Measurements from ENCODE around the gene ST6GALNAC6.
A peak's percentile ranks its signal among the peaks of the same experiment; 100 is the strongest.

The ST6GALNAC6 gene

GRCh38 chr9:127931092-127931881 lies 31.9 kb upstream of the ST6GALNAC6 start:
- DNase-seq = no peak

- DNase-seq = peak; percentile 69 to 89 (median 78)
Measured at GRCh38 chr9:127930231-127931091, 31.1 kb upstream of the ST6GALNAC6 start, which contains the start of gene PIP5KL1. Gene PIP5KL1, minus strand, starts transcription at chr9:127930777. Its CDS starts 25 bp downstream, at chr9:127930752.

DNA sequence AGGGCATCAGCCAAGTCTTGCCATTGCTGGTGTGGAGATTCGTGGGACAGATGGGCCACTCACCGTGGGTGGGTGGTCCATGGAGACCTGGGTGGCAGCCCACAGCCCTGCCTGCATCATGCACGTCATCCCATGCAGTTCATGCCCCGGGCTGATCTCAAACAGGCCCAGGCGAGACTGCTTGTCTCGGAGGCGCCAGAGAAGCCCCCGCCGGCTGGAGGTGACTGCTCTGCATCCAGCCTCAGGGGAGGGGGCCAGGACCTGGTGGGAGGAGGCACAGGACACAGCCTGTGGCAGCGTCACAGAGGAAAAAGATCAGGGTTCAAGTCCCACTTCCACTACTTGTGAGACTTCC lies 30.2 kb upstream of the ST6GALNAC6 start:
- DNase-seq = no peak

DNA sequence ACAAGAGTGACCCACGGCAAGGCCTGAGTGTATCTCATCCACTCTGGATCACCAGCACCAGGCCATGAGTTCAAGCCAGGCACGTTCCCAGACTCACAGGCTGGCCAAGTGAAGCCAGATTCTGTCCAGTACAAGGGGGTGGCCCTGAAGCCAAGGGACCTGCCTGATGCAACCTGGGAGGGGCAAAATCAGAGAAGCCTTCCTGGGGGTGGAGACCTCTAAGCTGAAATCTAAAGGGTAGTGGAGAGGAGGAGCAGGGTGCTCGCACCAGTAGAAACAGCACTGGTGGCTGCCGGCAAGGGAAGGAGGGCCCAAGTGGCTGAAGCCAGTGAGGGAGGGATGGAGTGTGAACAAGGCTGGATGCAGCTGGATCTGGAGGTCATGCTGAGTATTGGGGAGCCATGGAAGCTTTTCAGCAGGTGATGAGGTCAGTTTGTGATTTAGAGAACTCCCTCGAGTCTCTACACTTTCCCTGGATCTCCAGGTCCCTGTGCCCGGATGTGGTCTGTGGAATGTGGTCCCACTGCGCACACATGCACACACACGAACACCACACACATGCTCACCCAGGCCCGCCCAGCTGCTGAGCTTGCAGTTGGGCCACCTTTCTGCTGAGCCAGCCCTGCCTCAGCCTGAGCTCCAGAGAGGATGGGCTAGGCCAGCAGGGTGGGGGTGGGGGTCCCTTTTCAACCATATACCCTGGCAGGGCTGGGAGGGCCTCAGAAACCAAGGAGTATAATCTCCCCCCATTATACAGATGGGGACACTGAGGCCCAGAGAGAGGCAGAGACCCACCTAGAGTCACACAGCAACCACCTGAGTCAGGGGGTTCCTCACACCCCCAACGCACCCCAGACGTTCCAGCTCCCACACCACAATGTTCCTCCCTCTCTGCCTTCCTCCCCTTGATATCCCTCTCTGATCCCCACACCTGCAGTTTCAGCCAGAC lies 29.5 kb upstream of the ST6GALNAC6 start:
- DNase-seq = no peak

DNA sequence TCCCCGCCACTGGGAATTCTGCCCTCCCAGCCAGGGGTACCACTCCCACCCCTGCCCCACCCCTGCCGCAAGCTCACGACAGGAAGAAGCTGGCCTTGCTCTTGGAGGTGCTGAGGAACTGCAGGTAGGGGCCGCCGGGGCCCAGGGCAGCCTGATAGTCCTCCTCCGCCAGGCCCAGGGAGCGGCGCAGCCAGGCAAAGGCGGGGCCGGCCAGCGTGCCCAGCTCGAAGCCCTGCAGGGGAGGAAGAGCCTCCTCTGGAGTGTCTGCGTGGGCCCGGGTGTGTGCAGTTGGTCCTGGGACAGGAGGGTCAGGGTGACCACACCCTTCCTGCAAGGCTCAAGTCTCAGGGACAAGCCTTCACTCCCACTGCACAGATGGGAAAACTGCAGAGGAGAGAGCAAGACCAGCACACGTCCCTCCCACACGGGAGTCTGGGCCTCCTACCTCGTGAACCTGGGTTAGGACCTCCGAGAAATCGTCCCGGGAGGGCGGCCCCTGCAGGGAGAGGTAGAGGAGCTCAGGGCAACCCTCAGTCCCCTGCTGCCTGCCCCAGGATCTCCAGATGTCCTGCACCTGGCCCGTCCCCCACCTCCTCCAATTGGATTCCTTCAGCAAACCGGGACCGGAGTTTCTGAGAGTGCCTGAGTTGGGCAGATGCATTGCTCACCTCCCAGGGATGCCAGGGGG lies 28.7 kb upstream of the ST6GALNAC6 start:
- DNase-seq = peak in 3 of 4 experiments; percentile 30 to 70 (median 60)

- DNase-seq = no peak
Measured at GRCh38 chr9:127927201-127927987, 28.0 kb upstream of the ST6GALNAC6 start.

DNA sequence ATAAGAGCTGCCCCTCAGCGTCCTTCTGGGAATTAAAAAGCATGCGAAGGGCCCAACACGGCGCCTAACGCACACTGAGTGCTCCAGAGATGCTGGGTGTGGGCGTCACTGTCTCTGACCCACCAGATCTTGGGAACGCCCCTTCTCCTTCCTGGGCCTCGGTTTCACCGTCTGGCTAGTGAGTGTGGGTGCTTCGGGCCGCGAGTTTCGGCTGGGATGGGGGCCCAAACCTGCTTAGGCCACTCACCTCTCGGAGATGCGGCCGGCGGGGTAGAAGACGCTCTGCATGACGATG lies 27.4 kb upstream of the ST6GALNAC6 start:
- peak in 1 of 4 experiments; percentile 20 for DNase-seq

DNA sequence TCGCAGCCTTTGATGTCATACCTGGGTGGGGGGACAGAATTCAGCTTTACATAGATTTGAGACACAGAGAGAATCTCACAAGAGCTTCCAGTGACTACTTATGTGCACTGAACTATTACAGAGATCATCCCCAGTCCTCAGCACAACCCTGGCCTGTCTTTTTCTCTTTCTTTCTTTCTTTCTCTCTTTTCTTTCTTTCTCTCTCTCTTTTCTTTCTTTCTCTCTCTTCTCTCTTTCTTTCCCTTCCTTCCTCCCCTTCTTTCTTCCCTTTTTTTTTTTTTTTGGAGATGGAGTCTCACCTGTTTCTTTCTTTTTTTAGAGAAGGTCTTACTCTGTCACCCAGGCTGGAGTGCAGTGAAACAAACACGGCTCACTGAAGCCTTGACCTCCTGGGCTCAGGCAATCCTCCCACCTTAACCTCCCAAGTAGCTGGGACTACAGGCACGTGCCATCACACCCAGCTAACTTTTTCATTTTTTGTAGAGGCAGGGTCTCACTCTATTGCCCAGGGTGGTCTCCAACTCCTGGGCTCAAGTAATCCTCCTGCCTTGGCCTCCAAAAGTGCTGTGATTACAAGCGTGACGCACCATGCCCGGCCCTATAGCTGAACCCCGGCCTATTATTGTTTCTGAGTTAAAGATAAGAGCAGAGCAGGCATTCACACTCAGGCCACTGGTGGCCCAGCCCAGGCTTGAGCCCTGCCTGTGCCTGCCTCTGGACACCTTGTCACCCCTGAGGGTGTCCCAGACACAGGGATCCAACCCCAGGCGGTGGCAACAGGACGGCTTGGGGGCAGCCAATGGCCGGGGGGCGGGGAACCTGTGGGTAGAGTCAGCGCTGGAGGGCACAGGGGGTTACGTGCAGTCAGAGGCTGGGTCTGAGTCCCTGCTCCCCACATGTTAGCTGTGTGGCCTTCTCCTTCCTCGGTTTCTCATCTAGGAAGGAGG lies 26.8 kb upstream of the ST6GALNAC6 start:
- DNase-seq = no peak

DNA sequence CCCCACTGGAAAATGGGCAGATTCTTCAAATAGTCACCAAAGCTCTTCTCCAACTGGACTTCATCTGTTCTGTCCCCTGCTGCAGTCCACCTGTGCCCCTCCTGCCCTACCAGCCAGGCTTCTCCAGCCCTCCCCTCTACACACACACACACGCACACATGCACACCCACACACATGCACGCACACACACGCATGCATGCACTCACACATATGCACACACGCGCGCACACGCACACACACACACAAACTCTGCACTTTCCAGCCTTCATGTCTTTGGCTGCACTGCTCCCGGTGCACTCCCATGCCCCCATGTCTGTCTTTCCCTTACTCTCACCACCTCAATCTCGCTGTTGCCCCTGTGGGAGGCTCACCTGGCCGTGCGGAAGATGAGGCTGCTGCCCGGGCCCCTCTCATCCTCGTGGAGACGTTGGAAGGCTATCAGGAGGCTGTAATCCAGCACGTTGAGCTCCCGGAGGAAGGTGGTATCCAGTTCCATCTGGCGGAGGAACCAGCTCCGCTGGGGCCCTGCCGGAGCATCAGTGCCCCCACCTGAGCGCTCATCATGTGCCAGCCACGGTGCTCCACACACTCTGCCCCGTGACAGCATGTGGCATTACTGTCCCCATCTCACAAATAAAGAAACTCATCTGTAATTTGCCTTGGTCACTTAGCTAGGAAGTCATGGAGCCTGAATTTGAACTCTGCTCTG lies 25.5 kb upstream of the ST6GALNAC6 start:
- no peak for DNase-seq

DNA sequence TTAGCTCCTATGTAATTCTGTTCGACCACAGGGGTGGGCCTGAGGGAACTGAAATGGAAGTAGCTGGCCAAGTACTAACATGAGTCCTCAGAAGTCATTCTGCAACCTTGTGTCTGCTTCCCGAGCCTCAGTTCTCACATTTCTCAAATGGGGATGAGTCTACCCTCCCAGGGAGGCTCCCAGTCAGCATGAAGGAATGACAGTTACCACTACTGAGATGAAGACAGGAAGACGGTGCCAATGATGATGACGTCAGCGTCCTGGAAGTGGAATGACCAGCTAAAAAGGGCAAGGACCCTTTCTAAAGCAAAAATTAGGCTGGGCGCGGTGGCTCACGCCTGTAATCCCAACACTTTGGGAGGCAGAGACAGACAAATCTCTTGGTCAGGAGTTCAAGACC lies 24.4 kb upstream of the ST6GALNAC6 start:
- no peak for DNase-seq

DNA sequence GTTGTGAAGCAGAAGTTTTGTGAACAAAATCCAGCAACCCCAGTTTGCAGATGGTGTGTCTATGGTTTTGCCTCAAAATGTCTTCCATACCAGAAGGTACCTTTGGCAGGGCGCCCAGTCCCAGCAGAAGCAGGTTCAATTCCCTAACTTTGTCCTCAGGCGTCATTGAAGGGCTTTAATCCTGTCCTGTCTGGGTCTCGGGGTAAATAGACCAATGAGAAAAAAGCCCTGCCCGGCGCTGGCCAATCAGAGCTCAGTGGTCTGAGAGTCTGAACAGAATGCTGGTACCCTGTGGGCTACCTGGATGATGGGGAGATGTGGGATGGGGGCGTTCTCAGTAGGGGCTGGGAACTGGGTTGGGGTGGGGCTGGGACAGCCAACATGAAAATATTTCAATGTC lies 23.6 kb upstream of the ST6GALNAC6 start:
- DNase-seq = no peak

- peak; percentile 66 to 83 (median 79) for DNase-seq
Measured at GRCh38 chr9:127921557-127922120, 22.2 kb upstream of the ST6GALNAC6 start.

DNA sequence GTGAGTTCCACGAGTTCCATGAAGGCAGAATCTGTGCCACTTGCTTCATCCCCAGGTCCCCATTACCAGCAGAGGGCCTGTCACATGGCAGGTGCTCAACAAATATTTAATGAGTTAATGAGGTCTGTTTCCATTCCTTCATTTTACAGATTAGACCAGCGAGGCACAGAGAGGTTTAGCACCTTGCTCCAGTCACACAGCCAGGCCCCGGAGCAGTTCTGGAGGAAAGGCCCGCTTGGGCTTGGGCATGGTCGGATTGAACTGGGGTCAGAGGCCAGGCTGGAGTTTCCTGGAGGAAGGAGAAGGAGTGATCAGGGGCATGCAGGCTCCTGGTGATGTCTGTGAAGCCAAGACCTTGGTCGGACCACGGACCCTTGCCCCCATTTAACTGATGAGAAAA lies 21.4 kb upstream of the ST6GALNAC6 start:
- no peak for DNase-seq

- peak; percentile 88 to 96 (median 92) for DNase-seq
Measured at GRCh38 chr9:127919253-127919815, 19.9 kb upstream of the ST6GALNAC6 start.

DNA sequence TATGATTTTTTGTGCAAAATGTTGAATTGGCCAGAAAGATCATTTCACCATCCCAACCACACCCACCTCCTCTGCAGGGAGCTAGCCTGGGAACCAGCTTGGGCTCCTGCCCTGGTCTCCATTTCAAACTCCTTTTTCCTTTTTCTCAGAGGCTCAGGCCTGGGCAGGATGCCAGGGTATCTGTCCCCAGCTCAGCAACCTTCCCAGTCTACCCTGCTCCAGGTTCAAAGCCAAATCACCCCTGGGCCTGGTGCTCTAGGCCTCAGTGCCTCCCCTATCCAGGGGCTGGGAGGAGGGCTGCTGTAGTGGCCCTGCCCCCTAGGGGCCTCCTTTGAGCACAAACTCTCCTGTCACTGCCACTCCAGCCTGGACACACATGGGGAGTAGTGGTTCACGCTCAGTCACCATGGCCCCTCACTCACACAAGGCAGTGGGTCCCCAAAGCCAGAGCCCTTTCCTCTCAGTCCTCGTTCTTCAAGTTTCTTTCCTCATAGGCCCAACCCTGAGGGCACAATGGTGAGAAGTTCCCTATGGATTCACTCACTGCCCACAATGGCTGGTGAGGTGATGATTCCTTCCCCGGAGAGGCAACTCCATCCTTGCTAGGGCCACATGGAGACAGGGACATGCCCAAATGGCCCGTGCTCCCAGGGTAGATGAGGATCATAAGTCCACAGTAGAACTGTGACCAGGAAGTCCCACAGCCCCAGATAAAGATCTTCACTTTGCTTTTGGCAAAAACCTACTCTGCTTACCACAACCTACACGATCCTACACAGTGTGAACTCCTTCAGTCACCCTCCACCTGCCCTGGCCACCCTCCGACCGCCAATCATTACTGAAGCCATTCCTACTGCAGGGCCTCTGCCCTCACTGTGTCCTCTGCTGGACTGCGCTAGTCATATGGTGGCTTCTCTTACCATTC lies 19.0 kb upstream of the ST6GALNAC6 start:
- peak in 3 of 4 experiments; percentile 40 to 43 (median 42) for DNase-seq

GRCh38 chr9:127917603-127918002 lies 18.2 kb upstream of the ST6GALNAC6 start:
- peak in 3 of 4 experiments; percentile 61 to 69 (median 66) for DNase-seq

All from suppressor macrophage (primary cell).